WI38 (cell line): ENCODE measurements around the gene MEX3A.

Experiments used
- H3K4me3 ChIP-seq: 2 replicates; pipeline ENCODE4 v1.5.1; 2011; ENCODE audit warnings: low read depth, mild to moderate bottlenecking, control low read depth, low read length
- TF ChIP-seq, protein P1 (sequence below): IDR thresholded peaks from 2 replicates; pipeline ENCODE4 v1.5.1; 2012; ENCODE audit warnings: low read depth, mild to moderate bottlenecking, control low read depth, low read length

The MEX3A gene

DNA sequence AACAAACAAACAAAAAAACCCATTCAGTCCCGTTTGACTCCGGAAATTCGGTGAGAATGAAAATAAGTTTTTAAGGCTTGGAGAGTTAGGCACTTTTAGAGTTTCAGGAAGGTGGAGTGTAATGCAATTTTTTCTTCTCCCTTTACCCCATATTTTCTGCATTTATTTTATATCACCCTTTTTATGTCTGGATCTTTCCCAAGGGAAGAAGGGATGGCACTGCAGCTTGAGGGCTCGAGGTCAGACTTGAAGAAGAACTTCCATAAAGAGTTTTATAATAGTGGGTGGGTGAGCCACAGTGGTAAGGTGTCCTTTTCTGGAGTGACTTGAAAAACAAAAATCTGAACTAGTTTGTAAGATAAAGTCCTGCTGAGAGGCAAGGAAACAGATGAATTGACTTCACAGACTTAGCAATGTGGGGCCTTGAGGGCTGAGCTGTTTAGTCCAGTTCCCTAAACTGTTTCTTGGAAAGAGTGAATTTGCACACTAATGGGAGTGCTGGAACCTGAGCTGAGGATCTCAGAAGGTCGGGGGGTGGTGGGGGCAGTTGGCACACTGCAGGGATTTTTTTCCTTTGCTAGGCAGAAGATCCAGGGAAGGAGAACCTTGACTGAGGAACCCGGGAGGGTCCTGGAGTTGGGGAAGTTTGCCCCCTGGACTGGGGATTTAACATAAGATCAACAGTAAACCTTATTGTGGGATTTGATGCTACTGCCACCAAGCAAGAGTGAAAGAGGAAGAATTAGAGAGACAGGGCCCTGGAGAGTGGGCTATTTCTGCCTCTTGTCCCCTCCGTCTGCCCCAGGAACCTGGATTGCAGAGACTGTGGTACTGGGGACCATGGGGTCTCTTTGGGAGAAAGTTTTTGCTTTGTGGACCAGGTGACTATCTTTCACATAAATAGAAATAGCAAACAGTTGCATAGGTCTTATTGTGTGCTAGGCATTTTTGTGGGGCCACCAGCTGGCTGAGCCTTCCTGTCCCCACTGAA lies 1.8 kb upstream of the MEX3A start:
- H3K4me3 ChIP-seq = peak overlapping the region; percentile 76
- TF ChIP-seq, protein P1, sequence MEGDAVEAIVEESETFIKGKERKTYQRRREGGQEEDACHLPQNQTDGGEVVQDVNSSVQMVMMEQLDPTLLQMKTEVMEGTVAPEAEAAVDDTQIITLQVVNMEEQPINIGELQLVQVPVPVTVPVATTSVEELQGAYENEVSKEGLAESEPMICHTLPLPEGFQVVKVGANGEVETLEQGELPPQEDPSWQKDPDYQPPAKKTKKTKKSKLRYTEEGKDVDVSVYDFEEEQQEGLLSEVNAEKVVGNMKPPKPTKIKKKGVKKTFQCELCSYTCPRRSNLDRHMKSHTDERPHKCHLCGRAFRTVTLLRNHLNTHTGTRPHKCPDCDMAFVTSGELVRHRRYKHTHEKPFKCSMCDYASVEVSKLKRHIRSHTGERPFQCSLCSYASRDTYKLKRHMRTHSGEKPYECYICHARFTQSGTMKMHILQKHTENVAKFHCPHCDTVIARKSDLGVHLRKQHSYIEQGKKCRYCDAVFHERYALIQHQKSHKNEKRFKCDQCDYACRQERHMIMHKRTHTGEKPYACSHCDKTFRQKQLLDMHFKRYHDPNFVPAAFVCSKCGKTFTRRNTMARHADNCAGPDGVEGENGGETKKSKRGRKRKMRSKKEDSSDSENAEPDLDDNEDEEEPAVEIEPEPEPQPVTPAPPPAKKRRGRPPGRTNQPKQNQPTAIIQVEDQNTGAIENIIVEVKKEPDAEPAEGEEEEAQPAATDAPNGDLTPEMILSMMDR = no peak

DNA sequence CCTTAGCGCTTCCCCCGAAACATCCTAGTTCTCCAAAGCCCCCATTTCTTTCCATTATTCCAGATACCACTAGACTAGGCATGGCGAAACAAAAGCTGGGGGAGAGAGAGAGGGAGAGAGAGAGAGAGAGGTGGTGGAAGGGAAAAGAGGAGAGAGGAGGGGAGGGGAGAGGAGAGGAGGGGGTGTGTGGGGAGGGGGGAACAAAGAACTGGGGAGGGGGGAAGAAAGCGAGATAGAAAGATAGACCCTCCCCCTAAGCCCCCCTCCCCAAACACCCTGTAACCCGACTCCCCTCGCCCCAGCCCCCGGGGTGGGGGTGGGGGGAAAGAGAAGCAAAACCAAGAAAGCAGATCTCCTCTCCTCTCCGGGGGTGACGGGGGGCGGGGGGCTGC lies 352 bp downstream of the MEX3A start:
- H3K4me3 ChIP-seq = peak overlapping the region; percentile 76
- TF ChIP-seq, protein P1 = no peak

DNA sequence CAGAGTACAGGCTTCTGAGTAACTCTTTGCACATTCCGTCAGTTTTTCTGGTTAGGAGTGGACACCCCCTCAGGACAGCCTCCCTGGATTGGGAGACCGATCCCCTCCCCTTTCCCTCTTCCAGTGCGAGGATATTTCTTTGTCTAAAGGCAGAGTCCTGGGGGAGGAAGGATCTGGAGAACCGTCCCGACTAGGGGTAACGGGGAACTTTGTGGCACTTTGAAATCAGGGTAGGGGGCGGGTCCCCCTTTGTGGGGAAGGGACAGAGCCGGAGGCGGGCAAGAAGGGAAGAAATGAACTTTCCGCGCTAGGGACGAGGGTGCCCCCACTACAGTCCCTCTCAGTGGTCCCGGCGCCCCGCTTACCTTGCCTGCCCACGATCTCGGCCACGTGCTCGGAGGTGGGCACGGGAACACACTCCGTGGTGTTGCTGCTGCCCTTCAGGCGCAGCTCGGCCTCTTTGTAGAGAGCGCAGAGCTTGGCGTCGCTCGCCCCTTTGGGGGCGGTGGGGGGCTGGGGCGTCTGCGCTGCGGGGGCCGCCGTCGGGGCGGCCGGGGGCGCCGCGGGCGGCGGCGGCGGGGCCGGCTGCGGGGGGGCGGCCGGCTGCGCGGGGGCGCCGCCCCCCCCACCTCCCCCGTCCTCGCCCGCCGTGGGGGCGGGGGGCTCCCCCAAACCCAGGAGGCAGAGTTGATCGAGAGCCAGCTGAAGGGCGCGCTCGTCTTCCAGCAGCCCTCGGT lies 917 bp downstream of the MEX3A start:
- peak overlapping the region; percentile 76 for H3K4me3 ChIP-seq
- TF ChIP-seq, protein P1 = no peak

DNA sequence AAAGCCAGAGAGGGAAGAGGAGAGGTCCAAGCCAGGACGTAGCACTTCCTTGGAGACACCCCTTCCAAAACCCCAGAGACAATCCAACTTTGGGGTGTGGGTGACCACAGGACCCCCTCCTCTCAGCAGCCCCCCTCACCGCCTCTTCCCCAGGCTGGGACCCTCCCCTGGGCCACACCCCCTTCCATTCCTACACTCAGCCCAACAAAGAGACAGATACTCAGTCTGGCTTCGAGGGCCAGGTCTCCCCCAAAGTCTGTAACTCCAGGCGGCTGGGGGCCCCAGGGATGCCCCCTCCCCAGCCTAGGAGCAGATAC lies 1.4 kb downstream of the MEX3A start:
- TF ChIP-seq, protein P1 = no peak
- peak overlapping the region; percentile 76 for H3K4me3 ChIP-seq

DNA sequence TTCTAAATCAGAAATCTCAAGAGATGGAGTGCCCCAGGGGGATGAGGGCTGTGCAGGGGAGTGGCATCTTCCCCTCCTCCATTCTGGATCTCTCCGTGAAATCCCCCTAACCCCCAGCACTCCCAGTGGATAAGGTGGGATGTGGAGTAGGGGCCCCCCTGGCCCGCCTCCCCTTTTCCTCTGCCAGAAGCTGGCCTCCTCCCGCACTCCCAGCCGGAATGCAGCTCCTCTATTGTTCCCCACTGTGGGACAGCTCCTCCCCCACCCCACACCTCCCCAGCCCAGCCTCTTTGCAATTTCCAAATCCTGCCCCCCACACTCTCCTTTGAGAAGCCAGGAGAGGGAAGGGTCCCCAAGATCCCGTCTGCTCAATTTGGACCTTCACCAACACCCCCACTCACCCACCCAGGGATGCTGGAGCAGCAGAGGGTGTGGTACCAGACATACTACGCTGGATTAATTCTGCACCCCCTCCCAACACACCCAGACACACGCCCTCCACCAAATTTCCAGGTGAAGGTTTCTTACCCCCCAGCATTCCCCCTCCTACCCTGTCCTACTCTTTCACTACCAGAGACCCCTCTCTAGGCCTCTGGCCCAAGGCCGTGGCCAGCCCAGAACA lies 1.9 kb downstream of the MEX3A start:
- H3K4me3 ChIP-seq = peak overlapping the region; percentile 76
- TF ChIP-seq, protein P1 = no peak

DNA sequence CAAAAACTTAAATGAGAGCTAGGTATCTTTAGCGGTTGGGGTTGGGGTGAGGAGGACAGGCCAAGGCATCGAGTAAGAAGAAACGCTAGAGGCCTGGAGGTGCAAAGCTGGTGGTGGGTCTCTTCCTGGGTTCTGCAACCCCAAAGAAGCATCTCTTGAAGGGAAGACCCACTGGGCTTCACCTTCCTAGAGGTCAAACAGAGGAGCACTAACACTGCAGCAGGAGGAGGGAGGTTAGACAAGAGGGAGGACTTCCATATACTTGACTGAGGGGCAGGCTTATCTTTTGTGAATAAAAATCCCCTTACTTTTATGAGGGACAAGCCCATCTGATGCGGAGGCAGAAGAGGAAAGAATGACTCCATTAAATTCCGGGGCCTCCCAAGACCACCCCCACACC lies 2.5 kb downstream of the MEX3A start:
- TF ChIP-seq, protein P1 = no peak
- peak overlapping the region; percentile 76 for H3K4me3 ChIP-seq
